ENCODE measurements around the gene FAF1.

The FAF1 gene

GRCh38 chr1:50978144-50978851 is 18.2 kb upstream of the FAF1 start:
- DNase-seq = no peak

- DNase-seq = no peak
Observed at GRCh38 chr1:50977575-50978143, 17.6 kb upstream of the FAF1 start.

DNA sequence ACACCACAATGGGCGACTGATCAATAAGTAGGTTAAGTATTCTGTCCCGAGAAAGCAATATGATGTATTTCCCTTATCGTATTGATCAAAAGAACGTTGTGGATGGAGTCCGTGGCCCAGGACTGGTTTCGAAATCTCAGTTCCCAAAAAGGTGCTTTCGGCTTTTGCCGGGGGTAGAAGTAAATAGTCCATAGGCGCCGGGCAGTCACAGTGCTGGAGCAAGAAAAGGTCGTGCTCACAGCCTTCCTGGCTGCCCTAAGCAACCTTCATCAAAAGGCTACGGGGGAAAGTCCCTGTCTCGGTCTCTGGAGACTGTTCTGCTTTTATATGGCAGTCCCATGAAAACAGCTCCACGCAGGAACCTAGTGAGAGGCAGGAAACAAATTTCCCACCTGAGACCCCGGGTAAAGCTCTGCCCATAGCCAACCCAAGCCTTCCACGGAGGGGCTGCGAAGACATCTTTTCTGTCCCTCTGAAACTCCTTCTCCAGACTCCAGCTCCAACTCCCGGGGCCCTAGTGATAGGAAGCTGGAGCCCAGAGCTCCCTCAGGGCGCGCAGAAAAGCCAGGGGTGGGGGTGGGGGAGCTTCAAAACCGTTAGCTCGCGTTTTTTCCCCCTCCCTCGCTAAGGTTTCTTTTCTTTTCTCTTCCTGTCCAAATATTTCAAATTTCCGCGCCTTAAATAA is 17.0 kb upstream of the FAF1 start:
- DNase-seq = peak; percentile 19

- no peak for DNase-seq
Observed at GRCh38 chr1:50976111-50976889, 16.2 kb upstream of the FAF1 start.

DNA sequence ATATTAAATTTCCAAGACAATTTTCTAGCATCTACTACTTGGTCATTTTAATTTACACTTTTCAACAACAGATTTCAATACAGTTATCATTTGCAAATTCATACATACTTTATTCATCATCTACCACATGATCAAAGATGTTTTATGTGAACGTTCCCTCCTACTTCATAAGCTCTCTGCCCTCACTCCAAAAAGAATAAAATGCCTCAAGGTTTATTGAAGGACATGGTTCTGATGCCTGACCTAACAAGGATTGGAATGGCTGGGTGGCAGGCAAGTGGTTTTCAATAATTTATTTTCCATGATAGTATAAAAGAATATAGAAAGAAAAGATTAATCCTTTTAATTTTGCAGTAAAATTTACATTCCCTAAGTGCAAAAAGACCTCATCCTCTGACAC is 15.4 kb upstream of the FAF1 start:
- no peak for DNase-seq

GRCh38 chr1:50974618-50974935 is 14.5 kb upstream of the FAF1 start:
- no peak for DNase-seq

DNA sequence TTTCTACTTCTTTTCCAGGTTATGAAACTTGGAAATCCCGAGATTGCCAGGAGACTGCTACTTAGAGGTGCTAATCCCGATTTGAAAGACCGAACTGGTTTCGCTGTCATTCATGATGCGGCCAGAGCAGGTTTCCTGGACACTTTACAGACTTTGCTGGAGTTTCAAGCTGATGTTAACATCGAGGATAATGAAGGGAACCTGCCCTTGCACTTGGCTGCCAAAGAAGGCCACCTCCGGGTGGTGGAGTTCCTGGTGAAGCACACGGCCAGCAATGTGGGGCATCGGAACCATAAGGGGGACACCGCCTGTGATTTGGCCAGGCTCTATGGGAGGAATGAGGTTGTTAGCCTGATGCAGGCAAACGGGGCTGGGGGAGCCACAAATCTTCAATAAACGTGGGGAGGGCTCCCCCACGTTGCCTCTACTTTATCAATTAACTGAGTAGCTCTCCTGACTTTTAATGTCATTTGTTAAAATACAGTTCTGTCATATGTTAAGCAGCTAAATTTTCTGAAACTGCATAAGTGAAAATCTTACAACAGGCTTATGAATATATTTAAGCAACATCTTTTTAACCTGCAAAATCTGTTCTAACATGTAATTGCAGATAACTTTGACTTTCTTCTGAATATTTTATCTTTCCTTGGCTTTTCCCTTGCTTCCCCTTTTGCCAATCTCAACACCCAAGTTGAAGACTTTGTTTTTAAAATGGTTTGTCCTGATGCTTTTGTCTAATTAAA is 14.0 kb upstream of the FAF1 start:
- DNase-seq = no peak

GRCh38 chr1:50973255-50973654 is 13.2 kb upstream of the FAF1 start:
- no peak for DNase-seq

DNA sequence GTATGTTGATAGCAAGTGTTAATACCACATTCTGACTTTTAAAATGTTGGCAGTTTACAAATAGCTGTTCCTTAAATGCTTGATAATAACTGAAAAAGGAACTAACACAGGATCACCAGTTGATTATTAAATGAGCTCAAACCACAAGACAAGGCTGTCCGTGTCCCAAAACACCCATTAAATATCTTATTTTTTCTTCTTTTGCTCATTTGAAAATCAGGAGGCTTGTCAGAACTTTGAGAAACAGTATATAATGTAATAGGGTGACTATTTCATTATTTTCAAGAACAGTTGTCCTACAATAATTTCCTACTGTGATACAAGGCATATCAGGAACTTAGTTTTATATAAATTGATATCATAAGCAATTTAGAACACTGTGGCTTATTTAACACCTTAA is 12.7 kb upstream of the FAF1 start:
- no peak for DNase-seq

GRCh38 chr1:50971748-50972305 is 11.8 kb upstream of the FAF1 start:
- DNase-seq = no peak

- DNase-seq = no peak
Observed at GRCh38 chr1:50970931-50971582, 11.0 kb upstream of the FAF1 start.

DNA sequence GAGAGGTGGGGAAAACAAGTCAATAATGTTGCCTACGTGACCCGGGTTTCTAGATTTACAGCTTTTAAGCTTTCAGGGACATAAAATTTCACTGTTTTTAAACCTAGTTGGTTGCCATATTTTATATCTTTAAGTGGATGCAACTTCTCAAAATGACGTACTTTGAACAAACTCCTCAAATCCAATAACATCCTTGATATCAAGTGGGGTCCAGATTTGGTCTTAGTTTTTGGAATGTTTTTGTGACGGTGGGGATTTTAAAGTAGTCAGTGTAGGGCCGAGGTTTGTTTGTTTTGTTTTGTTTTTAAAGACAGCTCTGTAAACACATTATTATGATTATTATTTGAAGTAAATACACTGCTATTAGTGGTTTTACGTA is 10.4 kb upstream of the FAF1 start:
- no peak for DNase-seq

- peak; percentile 56 for DNase-seq
Observed at GRCh38 chr1:50969611-50970508, 9.8 kb upstream of the FAF1 start, which contains the start of gene CDKN2C. CDKN2C (plus strand) TSS chr1:50970245; CDS start chr1:50970369, 124 bp downstream.

- DNase-seq = peak; percentile 31
Observed at GRCh38 chr1:50968821-50969610, 8.9 kb upstream of the FAF1 start.

GRCh38 chr1:50968158-50968820 is 8.2 kb upstream of the FAF1 start:
- DNase-seq = peak; percentile 78

DNA sequence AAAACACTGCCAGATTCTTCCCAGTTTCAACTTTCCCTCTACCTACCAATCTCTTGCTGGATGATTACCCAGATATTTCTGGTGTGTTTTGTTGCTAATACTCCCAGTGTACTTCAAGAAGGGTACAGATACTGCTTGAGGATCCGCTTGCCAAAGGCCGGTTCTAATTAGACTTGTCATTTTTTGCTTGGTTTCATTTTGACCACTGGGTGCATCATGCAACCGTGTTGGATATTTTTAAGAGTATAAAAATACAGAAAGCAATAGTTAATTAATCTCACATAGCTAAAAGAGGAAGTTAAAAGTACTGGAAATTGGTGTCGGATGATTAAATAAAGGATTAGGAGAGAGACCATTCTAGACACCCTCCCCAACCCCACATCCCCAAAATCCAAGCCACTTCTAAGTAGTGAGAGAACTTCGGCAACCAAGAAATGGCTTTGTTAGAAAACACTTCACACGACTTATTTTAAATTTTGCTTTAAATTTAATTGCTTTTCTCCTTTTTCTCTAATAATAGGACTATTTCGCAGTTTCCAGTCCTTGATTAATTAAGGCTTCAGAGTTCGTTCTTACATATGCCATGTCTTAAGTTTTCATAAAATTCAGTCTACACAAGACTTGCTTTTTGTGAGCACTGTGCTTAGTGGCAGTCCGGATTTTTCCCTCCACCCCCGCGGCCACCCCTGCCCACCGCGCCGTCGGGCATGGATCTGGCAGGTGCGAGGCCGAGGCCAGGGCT is 7.5 kb upstream of the FAF1 start:
- DNase-seq = no peak

GRCh38 chr1:50966991-50967390 is 6.9 kb upstream of the FAF1 start:
- DNase-seq = no peak

GRCh38 chr1:50964863-50965262 is 4.8 kb upstream of the FAF1 start:
- DNase-seq = no peak

Measured in effector CD4-positive, alpha-beta T cell (primary cell).